ENCODE data around the gene AHNAK.
A peak's percentile ranks its signal among the peaks of the same experiment; 100 is the strongest.
"Not testable (repeated sequence)": the region's sequence is repeated elsewhere in the genome, so short reads cannot be mapped to it uniquely, and the experiment has no call there.

The AHNAK gene

DNA sequence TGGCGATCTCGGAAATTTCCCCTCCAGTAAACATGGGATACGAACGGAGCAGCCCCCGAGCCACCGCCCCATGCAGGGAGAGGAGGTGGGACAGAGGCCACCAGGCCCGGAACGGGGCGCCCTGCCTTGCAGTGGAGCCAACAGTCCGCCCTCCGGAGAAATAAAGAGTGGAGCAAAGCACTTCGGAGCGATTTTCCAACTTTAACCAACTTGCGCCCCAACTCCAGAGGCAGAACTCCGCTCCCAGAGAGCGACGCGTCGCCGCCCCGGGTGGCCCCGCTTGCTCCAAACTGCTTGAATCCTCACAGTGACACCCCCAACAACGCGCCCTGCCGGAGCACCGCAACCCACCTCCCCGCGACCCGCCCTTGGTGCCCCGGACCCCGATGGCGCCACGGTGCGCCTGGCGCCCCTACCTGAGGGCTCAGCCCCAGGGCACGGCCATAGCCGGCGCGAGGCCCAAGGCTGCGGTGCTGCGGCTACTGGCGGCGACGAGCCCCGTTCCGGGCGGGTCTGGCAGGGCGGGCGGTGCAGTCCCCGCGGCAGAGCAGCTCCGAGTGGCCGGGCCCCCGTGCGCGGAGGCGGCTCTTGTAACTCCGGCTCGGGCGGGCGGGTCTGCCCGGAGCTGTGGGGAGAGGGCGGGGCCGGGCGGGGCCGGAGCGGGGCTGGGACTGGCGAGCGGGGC is at the start of gene AHNAK:
AHNAK (minus strand) TSS at position 563 of the 685 bp plus-strand sequence. CDS start 10,708 bp downstream, outside the sequence.
- DNase-seq: peak; percentile 82

DNA sequence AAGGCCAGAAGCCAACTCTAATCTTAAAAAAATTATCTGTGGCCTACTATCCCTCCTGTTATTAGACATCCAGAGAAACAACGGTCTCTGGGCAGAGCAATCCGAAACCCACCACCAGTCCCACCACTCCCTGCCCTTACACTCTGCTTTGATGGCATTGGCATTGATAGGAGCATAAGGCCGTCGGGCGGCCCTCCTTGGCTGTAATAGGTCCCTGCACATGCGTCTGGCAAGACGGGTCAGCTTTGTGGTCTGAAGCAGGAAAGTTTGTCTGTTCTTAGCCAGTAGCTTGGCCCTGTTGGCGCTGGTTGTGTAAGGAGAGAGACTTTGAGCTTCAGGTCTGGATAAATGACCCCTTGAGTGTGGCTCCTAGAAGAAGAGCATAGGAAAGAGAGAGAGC is 48.5 kb upstream of the AHNAK start:
- DNase-seq: no peak

- DNase-seq: peak; percentile 80
Measured at GRCh38 chr11:62593434-62594044, 46.9 kb upstream of the AHNAK start.

DNA sequence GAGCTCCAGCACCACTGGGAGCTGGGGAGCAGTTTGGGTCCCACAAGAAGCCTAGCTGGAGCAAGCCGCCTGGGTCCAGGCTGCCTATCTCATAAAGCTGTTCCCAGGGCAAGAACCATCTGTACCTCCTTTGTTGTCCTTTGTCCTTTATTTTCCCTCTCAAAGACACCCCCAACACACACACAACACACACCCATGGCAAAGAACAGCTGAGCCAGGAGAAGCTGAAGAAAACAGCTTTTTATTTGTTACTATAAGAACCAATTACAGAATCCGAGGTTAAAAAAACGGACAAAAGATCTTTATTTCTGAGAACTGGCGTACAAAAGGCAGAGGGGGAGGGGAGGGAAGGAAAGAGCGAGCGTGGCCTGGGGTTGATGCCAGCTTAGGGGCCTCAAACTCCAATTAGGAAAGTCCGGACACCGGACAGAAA is 46.4 kb upstream of the AHNAK start:
- no peak for DNase-seq

DNA sequence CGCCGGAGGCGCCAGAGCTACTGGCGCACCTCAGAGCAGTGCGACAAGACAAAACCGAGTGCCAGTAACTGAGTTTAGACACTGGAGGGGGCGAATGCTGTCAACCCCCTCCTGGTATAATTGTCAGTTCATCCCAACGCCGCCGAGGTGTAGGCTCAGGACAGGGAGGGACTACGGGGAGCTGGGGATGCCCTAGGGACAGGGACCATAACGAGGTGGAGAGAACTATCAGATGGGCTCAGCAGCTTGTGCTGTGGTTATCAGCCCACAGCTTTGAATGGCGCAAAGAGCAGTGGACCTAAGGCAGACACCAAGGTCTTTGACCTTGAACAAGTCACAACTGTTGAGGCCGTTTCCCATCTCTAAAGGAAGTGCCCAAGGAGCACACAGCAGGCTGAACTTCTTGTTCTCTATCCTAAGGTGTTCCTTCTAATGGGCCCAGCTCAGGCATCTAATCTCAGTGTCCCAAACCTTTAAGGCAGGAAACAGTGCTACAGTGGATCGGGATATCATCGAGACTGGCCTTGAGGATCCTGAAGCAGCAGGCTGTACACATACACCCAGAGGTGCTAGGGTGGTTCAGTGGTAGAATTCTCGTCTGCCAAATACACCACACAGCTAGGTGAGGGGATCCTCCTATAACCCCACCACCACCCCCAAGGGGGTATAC is 45.7 kb upstream of the AHNAK start:
- DNase-seq: no peak

- peak; percentile 97 for DNase-seq
Measured at GRCh38 chr11:62591448-62592145, 45.0 kb upstream of the AHNAK start, which contains the start of gene TUT1. TSS of gene TUT1 (minus strand) at chr11:62591523. CDS start at chr11:62591485, 38 bp downstream.

DNA sequence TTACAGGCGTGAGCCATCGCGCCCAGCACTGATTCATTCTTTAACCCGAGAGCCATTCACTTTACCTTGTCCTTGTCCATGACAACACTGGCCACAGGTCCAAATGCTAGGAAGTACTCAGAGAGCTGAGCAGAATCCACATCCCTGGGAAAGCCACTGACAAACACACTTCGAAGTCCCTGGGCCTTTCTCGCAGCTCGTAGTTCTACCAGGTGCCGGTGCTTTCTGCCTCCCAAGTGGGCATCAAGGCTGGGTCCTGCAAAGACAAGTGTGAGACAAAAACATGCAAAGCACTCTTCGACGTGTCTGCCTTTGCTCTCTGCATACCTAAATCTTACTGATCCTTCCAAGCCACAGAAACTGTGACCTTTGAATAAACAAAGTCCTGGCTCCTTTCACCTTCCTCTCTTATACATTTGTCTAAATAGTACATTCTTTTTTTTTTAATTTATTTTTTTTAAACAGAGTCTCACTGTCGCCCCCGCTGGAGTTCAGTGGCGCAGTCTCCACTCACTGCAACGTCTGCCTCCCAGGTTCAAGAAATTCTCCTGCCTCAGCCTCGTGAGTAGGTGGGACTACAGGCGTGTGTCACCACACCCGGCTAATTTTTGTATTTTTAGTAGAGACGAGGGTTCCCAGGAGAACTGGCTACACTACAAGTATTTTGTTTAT is 42.5 kb upstream of the AHNAK start:
- DNase-seq: no peak

- DNase-seq: not testable (repeated sequence)
Measured at GRCh38 chr11:62585356-62585755, 38.8 kb upstream of the AHNAK start.

DNA sequence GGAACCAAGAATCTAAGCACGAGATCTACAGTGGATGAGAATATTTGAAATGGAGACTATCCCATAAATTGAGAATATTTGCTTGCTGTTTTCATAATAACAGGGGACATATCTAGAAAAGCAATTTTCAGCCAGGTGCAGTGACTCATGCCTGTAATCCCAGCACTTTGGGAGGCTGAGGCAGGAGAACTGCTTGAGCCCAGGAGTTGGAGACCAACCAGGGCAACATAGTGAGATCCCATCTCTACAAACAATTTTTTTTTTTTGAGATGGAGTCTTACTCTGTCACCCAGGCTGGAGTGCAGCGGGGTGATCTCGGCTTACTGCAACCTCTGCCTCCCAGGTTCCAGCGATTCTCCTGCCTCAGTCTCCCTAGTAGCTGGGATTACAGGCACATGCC is 35.1 kb upstream of the AHNAK start:
- DNase-seq: not testable (repeated sequence)

GRCh38 chr11:62580959-62581715 is 34.5 kb upstream of the AHNAK start:
- DNase-seq: no peak

GRCh38 chr11:62579252-62579651 is 32.6 kb upstream of the AHNAK start:
- no peak for DNase-seq

- no peak for DNase-seq
Measured at GRCh38 chr11:62578541-62578940, 31.9 kb upstream of the AHNAK start.

GRCh38 chr11:62577046-62577714 is 30.6 kb upstream of the AHNAK start:
- no peak for DNase-seq

DNA sequence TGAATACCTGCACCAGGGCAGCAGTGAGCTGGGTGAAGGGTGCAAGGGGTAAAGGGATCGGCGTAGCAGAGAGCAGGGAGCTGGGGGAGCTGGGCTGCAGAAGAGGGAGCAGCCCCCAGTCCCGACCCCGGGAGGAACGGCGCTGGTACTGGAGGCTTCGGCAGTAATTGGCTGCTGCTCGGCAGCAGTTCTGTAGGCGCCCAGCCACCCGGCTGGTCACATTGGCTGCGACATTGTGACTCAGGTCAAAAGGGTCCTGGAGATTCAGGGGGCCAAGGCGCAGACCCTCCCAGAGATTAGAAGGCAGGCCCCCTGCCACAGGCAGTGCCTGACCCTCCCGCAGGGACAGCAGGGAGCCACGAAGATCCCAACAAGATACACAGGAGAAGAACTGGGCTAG is 29.2 kb upstream of the AHNAK start:
- DNase-seq: no peak

GRCh38 chr11:62575156-62575555 is 28.6 kb upstream of the AHNAK start:
- no peak for DNase-seq

GRCh38 chr11:62574363-62575071 is 27.9 kb upstream of the AHNAK start:
- no peak for DNase-seq

DNA sequence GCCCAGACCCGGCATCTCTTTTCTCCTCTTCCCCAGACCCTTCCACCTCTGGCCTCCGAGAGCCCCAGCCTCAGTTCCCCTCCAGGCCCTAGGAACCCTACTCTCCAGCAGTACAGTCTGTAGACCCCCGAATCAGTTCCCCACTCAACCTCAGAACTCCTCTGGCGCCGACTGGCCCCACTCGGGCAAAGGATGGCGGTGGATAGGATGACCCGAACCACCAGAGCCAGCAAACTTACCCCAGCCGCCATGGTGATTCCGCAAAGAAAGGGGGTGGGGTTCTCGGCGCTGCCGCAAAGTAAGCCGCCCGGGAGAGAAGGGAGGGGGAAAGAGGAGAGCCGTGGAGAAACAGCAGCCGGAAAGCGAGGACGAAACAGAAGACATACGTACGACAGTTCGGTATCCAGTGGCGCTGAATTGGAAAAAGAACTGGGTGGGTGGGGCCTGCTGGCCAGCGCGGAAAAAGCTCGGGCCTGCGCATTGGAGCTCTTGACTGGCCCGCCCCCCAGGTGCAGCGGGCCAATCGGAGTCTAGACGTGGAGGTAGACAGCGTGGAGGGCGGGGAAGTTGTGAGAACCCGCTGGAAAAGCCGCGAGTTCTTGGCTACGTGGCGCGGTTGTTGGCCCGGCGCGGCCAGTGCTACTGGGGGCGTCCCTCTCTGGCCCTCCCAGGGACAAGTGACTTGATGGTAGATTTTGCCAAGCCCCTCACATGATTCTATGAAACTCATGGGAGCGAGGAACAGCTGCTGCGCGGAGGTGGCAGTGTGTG is 27.2 kb upstream of the AHNAK start, which contains the start of gene EEF1G:
EEF1G (minus strand) TSS at position 300 of the 771 bp plus-strand sequence; CDS start at position 251, 49 bp downstream.
- peak; percentile 99 for DNase-seq

GRCh38 chr11:62573006-62573591 is 26.5 kb upstream of the AHNAK start:
- DNase-seq: peak; percentile 6

GRCh38 chr11:62572431-62572830 is 25.8 kb upstream of the AHNAK start:
- no peak for DNase-seq

All from CD4-positive, alpha-beta T cell treated with Interferon gamma for 1 hour (primary cell).